ENCODE results near the gene GABBR2.

Gene GABBR2

GRCh38 chr9:98570663-98571440 is 137.9 kb downstream of the GABBR2 start:
- in situ Hi-C loops (cut with HindIII; ENCODE audit: low sequenced_read_pairs): no loop called here

- in situ Hi-C loops (cut with HindIII; ENCODE audit: low sequenced_read_pairs): no loop called here
Measured at GRCh38 chr9:98570055-98570454, 138.7 kb downstream of the GABBR2 start.

- in situ Hi-C loops (cut with HindIII; ENCODE audit: low sequenced_read_pairs): no loop called here
Measured at GRCh38 chr9:98569491-98569890, 139.2 kb downstream of the GABBR2 start.

GRCh38 chr9:98568909-98569469 is 139.7 kb downstream of the GABBR2 start:
- in situ Hi-C loops (cut with HindIII; ENCODE audit: low sequenced_read_pairs): no loop called here

DNA sequence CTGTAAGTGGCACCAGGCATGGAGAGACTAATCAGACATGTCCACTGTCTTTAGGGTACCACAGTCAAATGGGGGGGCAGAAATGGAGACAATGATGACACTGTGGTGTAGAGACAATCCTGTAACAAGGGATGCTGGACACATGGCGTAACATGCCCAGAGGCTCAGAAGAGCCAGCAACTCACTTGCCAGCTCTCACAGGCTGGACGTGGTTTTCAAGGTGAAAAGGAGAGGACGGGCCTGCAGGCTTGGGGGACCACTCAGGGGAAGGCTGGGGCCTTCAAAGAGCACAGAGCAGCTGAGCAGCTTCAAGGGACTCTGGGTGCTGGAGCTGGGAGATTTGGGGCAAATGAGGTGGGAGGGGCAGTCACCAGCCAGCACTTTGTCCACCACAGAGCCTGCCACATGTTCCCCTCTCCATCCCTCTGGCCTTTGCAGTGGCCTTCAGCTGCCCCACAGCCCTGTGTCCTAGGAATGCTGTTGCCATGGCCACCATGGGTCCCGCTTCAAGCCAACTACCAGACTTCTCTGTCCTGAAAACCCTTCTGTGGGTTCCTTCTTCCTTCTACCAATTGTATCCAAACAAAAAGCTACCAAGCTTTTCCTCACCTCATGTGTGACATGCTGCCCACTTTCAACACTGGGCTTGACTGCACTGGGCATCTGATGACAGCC is 140.4 kb downstream of the GABBR2 start:
- in situ Hi-C loops (cut with HindIII; ENCODE audit: low sequenced_read_pairs): no loop called here

DNA sequence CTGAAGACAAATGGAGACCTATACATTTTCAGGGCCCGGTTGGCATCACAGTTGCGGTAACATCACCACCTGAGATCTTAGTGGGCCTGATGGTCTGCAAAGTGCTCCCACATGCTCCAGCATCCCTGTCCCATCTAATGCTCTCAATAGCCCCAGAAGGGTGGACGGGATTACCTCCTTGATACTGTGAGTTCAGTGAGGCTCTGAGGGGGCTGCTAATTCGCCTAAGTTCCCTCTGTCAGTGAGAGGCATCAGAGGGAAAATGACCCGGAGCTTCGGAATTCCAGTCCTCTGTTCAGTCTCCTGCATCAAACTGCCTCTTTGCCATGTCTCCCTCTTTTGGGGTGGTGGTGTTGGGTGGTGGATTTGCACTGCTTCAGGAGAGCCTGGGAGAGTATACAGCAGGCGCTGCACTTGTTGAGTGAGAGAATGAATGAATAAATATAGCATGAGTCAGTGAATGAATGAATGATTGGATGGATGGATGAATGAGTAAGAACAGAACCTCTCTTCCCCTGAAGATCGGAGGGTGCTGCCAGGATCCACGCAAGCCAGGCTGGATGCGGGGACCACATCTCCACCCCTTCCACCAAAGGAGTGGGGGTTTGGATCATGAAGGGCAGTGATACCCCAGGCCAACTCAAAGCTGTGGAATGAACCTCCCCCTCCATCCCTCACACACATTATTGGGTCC is 141.0 kb downstream of the GABBR2 start:
- in situ Hi-C loops (cut with HindIII; ENCODE audit: low sequenced_read_pairs): no loop called here

GRCh38 chr9:98565152-98566135 is 143.3 kb downstream of the GABBR2 start:
- in situ Hi-C loops (cut with HindIII; ENCODE audit: low sequenced_read_pairs): no loop called here

- in situ Hi-C loops (cut with HindIII; ENCODE audit: low sequenced_read_pairs): no loop called here
Measured at GRCh38 chr9:98564714-98565113, 144.0 kb downstream of the GABBR2 start.

DNA sequence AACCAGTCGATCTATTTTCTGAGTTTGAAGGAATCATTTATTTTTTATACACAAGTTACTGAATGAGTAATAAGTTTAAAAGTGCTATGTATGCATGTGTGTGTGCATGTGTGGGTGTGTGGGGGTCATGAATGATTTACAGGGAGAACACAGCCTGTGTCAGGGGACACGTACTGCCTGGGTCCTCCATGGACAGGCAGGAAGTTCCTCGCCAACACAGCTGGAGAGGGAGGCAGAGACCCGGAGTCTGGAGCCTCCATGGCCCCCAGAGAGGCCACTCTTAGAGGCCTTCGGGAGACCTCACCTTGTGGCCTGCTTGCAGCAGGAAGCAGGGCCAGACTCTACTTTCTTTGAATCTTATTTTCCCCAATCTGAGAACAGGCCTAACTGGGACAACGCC is 144.7 kb downstream of the GABBR2 start:
- in situ Hi-C loops (cut with HindIII; ENCODE audit: low sequenced_read_pairs): no loop called here

DNA sequence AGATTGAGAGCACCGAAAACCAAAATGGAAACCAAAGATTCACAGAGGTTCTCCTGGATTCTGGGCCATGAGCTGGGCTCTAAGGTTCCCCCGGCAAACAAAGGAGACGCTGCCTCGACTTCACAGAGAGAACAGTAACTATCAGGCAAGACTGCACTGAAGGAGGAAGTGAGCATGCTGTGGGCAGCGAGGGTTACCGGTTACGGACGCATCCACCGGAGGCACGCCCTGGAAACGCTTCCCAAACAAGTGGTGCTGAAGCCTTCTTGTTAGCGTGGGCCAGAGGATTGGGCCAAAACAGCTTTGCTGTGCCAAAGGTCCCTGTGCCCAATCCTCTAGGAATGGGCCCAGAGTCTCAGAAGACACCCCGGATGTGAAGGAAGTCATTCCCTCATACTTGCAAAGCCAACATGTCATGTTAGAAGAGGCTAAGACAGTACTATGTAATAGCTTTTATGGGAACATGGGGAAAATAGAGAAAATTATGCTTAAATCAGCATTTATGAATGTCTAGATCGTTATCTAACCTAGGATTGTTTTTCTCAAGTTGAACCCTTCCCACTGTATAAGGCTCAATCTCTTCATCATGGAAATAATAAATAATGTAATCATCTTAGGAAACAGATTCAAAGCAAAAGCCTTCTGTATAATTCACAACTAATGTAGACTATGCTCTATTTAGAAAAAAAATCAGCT is 145.4 kb downstream of the GABBR2 start:
- in situ Hi-C loops (cut with HindIII; ENCODE audit: low sequenced_read_pairs): no loop called here

GRCh38 chr9:98559561-98559960 is 149.2 kb downstream of the GABBR2 start:
- in situ Hi-C loops (cut with HindIII; ENCODE audit: low sequenced_read_pairs): no loop called here

GRCh38 chr9:98558575-98558974 is 150.2 kb downstream of the GABBR2 start:
- in situ Hi-C loops (cut with HindIII; ENCODE audit: low sequenced_read_pairs): no loop called here

- in situ Hi-C loops (cut with HindIII; ENCODE audit: low sequenced_read_pairs): no loop called here
Measured at GRCh38 chr9:98556511-98556910, 152.2 kb downstream of the GABBR2 start.

DNA sequence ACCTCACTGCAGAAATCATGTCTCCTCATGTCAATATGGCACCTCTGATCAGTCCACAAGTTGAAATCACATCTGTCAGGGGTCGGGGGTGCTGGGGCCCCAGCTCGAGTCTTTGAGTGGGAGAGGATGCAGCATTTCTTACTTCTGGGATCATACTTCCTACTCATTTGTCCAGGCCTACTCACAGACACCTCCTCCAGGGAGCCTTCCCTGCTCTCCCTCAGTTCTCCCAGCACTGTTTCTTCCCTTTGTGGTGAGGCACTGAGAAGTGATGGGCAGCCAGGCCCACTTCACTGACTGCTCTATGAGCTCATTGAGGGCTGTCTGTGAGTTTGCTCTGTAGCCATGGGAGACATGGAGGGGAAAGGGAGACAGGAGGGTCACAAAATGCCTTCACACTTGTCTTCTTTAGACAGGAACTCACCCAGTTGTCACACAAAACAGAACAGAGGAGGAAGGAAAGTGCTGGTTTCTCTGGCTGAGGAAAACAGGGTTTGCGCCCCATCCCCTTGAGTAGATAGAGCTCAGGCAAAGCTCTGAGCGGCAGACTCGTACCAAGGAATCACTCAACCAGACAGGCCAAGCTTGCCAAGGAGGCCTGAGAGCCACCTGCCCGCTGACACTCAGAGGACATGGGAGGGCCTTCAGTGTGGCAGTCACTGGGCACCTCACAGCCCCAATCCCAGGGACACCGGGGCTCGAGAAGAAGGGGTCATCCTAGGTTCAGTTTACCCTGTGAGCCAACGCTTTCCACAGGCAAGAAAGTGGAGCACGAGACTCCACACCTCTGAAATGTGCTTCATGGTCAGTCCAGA is 152.9 kb downstream of the GABBR2 start:
- in situ Hi-C loops (cut with HindIII; ENCODE audit: low sequenced_read_pairs): no loop called here

- in situ Hi-C loops (cut with HindIII; ENCODE audit: low sequenced_read_pairs): no loop called here
Measured at GRCh38 chr9:98554752-98555151, 154.0 kb downstream of the GABBR2 start.

DNA sequence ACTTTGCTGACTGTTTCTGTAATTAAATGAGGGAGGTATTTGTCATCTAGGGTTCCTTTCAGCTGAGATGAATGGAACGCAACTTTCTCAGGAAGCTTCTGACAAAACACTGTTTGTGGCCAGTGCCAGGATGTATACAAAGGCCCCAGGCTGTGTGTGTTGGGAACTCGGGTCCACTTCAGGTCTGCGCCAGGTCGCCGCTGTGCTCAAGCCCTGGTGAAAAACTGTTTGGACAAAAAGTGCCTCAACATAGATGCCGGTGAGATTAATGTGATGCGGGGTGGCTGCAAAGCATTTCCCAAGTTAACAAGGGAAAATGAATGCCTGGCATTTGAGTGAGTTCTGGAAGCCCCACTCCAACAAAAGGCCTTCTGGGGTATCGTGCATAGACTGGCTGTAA is 156.4 kb downstream of the GABBR2 start:
- in situ Hi-C loops (cut with HindIII; ENCODE audit: low sequenced_read_pairs): no loop called here

DNA sequence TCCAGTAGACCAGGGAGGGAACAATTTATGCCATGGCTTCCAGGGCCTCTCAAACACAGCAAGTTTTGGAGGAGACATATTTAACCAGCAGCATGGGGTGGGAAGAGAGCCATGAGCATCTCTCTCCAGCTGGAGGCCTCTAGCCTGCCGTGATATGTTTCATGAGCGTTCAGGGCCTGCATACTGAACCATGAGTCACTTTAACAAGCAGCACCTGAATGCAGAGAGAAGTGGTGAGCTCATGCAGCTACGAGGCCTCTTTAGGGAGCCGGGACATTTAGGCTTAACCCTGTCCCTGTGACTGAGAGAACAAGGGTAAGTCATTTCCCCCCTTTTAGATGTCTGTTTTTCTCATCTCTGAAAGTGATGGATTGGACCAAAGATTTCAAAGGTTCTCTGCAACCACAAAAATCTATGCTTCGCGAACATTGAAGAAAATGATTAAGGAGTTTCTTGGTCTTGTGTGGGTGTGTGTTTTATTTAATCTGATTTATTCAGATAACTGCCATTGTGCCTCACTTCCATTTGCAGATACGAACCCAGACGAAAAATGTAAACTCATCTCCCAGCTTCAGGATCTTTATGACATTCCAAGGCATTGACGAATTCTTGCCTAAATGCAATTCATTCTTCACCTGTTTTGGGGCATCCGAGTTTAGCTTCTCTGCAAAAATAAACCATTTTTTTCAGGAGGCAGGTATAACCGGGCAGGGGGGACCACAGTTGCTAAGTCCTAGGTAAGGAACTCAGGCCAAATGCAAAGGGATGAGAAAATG is 157.0 kb downstream of the GABBR2 start:
- in situ Hi-C loops (cut with HindIII; ENCODE audit: low sequenced_read_pairs): no loop called here

DNA sequence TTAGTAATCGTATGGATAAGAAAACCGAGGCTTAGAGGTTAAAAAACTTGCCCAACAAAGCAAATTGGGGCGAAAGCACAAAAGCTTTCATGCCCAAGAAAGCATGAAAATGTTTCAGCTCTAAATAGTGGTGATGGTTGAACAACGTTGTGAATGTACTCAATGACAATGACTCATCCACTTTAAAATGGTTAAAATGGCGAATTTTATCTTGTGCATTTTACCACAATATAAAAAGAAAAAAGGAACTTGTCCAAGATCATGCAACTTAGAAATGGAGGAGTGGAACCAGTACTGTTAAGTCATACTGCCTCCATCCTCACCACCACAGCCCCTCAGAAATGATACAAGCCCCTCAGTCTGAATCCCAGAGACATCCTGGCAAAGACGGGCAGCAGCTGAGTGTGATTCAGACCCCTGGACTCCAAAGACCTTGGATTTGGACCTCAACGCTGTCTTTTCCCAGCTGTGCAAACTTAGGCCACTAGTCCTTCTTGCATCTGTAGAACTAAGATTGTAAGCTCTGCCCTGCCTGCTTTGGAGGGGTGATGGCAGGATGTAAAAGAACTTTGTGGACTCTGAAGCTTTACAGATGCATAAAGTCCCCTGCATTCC is 158.4 kb downstream of the GABBR2 start:
- in situ Hi-C loops (cut with HindIII; ENCODE audit: low sequenced_read_pairs): no loop called here
